A549 (cell line): ENCODE data around the gene KIF21A. TPM values are rescaled to one million over a fixed set of nuclear protein-coding genes. Genes with fewer than 3 reads are reported as not detected.
"Not testable (repeated sequence)": the region's sequence is repeated elsewhere in the genome, so short reads cannot be mapped to it uniquely, and the experiment has no call there.

Experiments
- ATAC-seq, 2 experiments: fragments of 200-7000 bp in 1 of 2; fragments of >200 bp in 1 of 2; cut with Nextera tagmentation in 1 of 2; cut with Tn5 transposase in 1 of 2; 3 replicates each; pipeline versions ENCODE4 v1.8.0 to v1.9.1; 2018 to 2020; ENCODE audit warnings: mild to moderate bottlenecking in 1 of 2, moderate library complexity in 1 of 2
- CTCF ChIA-PET: fragments of 300-600 bp; sonication (Branson Sonifier 250); formaldehyde crosslinking; extraction: SDS; loops from one replicate; lab custom pipeline; 2021; ENCODE audit warnings: antibody characterized with exemption, inconsistent platforms; lab: Yijun Ruan, JAX
- POLR2A ChIA-PET: fragments of 350-600 bp; formaldehyde crosslinking; extraction: SDS; loops from one replicate; lab custom pipeline; 2021; ENCODE audit warnings: antibody characterized with exemption, inconsistent platforms; lab: Yijun Ruan, JAX
- DNase-seq, 2 experiments: peaks; one replicate each; pipeline versions ENCODE4 v3.0.0 to v3.0.0-alpha.2; 2011 to 2016; ENCODE audit warnings: low read depth in 1 of 2, low spot score in 1 of 2
- FAIRE-seq: peaks from 2 replicates; lab custom pipeline; 2011; peaks lifted over from hg19 to GRCh38; lab: Jason Lieb, UNC
- H3K27ac ChIP-seq, 2 experiments: fragments of >200 bp; sonication (Bioruptor Twin); formaldehyde crosslinking; 3 replicates each; pipeline ENCODE4 v1.5.1; 2016 to 2017
- H3K4me1 ChIP-seq: fragments of >200 bp; sonication (Bioruptor Twin); formaldehyde crosslinking; 3 replicates; pipeline ENCODE4 v1.6.1; 2016
- H3K4me2 ChIP-seq: fragments of >200 bp; sonication (Bioruptor Twin); formaldehyde crosslinking; 3 replicates; pipeline ENCODE4 v1.6.1; 2016
- H3K4me3 ChIP-seq: fragments of >200 bp; sonication (Bioruptor Twin); formaldehyde crosslinking; 3 replicates; pipeline ENCODE4 v1.5.1; 2016
- H3K9me3 ChIP-seq: fragments of >200 bp; sonication (Bioruptor Twin); formaldehyde crosslinking; 3 replicates; pipeline ENCODE4 v1.6.1; 2016
- CBX2 ChIP-seq: fragments of 200-600 bp; sonication (generic); IDR thresholded peaks from 2 replicates; pipeline ENCODE4 v1.6.1; 2016; ENCODE audit warnings: low read depth, mild to moderate bottlenecking, borderline replicate concordance
- CBX8 ChIP-seq: fragments of 200-600 bp; sonication (generic); IDR thresholded peaks from 2 replicates; pipeline ENCODE4 v1.6.1; 2016
- CEBPB ChIP-seq, 2 experiments: fragments of >200 bp in 1 of 2; sonication (Bioruptor Twin) in 1 of 2; formaldehyde crosslinking in 1 of 2; IDR thresholded peaks; 2 replicates each; pipeline ENCODE4 v1.6.1; 2012 to 2016
- E2F6 ChIP-seq: IDR thresholded peaks from 2 replicates; pipeline ENCODE4 v1.6.1; 2012; ENCODE audit warnings: low read depth, borderline replicate concordance
- ESRRA ChIP-seq: fragments of 150-350 bp; IDR thresholded peaks from 2 replicates; pipeline ENCODE4 v1.6.1; 2014; ENCODE audit warnings: mild to moderate bottlenecking, low read length, borderline replicate concordance
- FOSL2 ChIP-seq, 2 experiments: fragments of 450-650 bp in 1 of 2; fragments of >200 bp in 1 of 2; sonication (Bioruptor Twin) in 1 of 2; formaldehyde crosslinking; IDR thresholded peaks; 2 replicates each; pipeline versions ENCODE4 v1.5.0 to v1.6.1; 2016 to 2020; ENCODE audit warnings: mild to moderate bottlenecking in 1 of 2, moderate library complexity in 1 of 2
- JUNB ChIP-seq: fragments of >200 bp; sonication (Bioruptor Twin); formaldehyde crosslinking; IDR thresholded peaks from 2 replicates; pipeline ENCODE4 v1.6.1; 2016
- KDM5A ChIP-seq: fragments of 200-600 bp; sonication (generic); IDR thresholded peaks from 2 replicates; pipeline ENCODE4 v1.6.1; 2016; ENCODE audit warnings: antibody characterized with exemption, mild to moderate bottlenecking
- MAX ChIP-seq: IDR thresholded peaks from 2 replicates; pipeline ENCODE4 v1.6.1; 2012
- NFE2L2 ChIP-seq: fragments of 150-350 bp; conservative IDR thresholded peaks from 2 replicates; pipeline ENCODE4 v1.6.1; 2014; ENCODE audit warnings: low read length
- PBX3 ChIP-seq: IDR thresholded peaks from 2 replicates; pipeline ENCODE4 v1.6.1; 2012
- RARB ChIP-seq: fragments of 250-450 bp; sonication (Bioruptor Pico); IDR thresholded peaks from 2 replicates; pipeline ENCODE4 v1.8.0; 2021; ENCODE audit warnings: mild to moderate bottlenecking, moderate library complexity
- SREBF2 ChIP-seq: fragments of 450-650 bp; IDR thresholded peaks from 2 replicates; pipeline ENCODE4 v1.6.1; 2014; ENCODE audit warnings: mild to moderate bottlenecking, moderate library complexity
- TFCP2L1 ChIP-seq: fragments of 250-450 bp; sonication (Bioruptor Pico); IDR thresholded peaks from 2 replicates; pipeline ENCODE4 v1.5.0; 2021; ENCODE audit warnings: mild to moderate bottlenecking
- ZFP36 ChIP-seq: fragments of 450-650 bp; IDR thresholded peaks from 2 replicates; pipeline ENCODE4 v1.6.1; 2014; ENCODE audit warnings: borderline replicate concordance; ENCODE audit not compliant: partially characterized antibody
- ZNF302 ChIP-seq: fragments of 250-450 bp; sonication (Bioruptor Pico); IDR thresholded peaks from 2 replicates; pipeline ENCODE4 v1.9.0; 2021; ENCODE audit warnings: inconsistent platforms, mild to moderate bottlenecking, moderate library complexity
- ZSCAN20 ChIP-seq: fragments of 250-450 bp; sonication (Bioruptor Pico); IDR thresholded peaks from 2 replicates; pipeline ENCODE4 v1.8.0; 2022; ENCODE audit warnings: mild to moderate bottlenecking, moderate library complexity
- WGBS: methylation state at CpG from one replicate; pipeline ENCODE4 v1.1.6; 2017; ENCODE audit errors: missing lambda C conversion rate; 5-methylcytosine and 5-hydroxymethylcytosine counted together
- polyA plus RNA-seq, 4 experiments: library from polyadenylated mRNA; depleted of rRNA in 3 of 4; stranded (reverse); fragments of >200 nt; fragmentation: RNase III in 1 of 4; extraction: RNeasy Plus Mini Kit Qiagen cat#74134 plus additional on column Dnase treatment in 1 of 4; gene quantifications; 2 replicates in 3 of 4; 3 replicates in 1 of 4; pipeline ENCODE4 v1.2.3, GENCODE V29; 2011 to 2017
- TF ChIP-seq, protein P1 (sequence below): fragments of >200 bp; sonication (Bioruptor Twin); formaldehyde crosslinking; IDR thresholded peaks from 3 replicates; pipeline ENCODE4 v1.6.1; 2016
- TF ChIP-seq, protein P2 (sequence below): fragments of >200 bp; sonication (Bioruptor Twin); formaldehyde crosslinking; IDR thresholded peaks from 2 replicates; pipeline ENCODE4 v1.6.1; 2016
- TF ChIP-seq, protein P3 (sequence below): fragments of 150-350 bp; IDR thresholded peaks from 2 replicates; pipeline ENCODE4 v1.6.1; 2014; ENCODE audit warnings: low read depth, mild to moderate bottlenecking, low read length
- TF ChIP-seq, protein P4 (sequence below): fragments of >200 bp; sonication (Bioruptor Twin); formaldehyde crosslinking; IDR thresholded peaks from 3 replicates; pipeline ENCODE4 v1.5.1; 2016

Gene KIF21A
- polyA plus RNA-seq, 2 of the 4 experiments (the other 2 are of a cell fraction): 26.0 to 79.0 TPM

DNA sequence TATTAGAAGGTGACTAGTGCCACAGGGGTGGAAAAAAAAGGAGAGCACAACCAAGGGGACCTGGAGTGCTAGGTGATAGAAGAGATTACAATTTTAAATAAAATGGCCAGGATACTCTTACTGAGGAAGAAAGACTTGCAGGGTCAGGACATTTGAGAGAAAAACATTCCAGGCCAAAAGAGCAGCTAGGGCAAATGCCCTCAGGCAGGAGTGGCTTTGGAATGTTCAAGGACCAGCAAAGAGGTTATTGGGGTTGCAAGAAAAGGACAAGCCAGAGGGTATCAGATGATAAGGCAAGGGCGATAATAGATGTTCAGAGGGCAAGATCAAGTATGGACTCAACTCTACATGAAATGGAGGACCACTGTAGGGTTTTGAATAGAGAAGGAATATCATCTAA is 146.4 kb downstream of the KIF21A start:
- H3K4me2 ChIP-seq: no peak overlapping the region
- no peak for DNase-seq
- WGBS: 100% methylated on average over 1 of the region's 1 CpG
- H3K27ac ChIP-seq: no peak overlapping the region
- CTCF ChIA-PET: interaction anchor here (1.2 kb wide), 2 partner anchors 22 to 23 kb away, joined by 5 to 6 read pairs; no protein-coding TSS in a partner anchor
- no peak for FAIRE-seq
- no peak overlapping the region for H3K4me3 ChIP-seq
- TF ChIP-seq TFCP2L1 (CRISPR knock-in tag) (no peak), SREBF2 (no peak), CBX8 (no peak), E2F6 (no peak), NFE2L2 (no peak), ZSCAN20 (CRISPR knock-in tag) (no peak), RARB (CRISPR knock-in tag) (no peak), FOSL2 (IDR thresholded peaks at IDR 0.05) (no peak), FOSL2 (CRISPR knock-in tag; IDR thresholded peaks at IDR 0.05) (no peak), KDM5A (no peak), PBX3 (no peak), ZFP36 (no peak), ESRRA (no peak), CBX2 (no peak), ZNF302 (CRISPR knock-in tag) (no peak)
- TF ChIP-seq, protein P1, sequence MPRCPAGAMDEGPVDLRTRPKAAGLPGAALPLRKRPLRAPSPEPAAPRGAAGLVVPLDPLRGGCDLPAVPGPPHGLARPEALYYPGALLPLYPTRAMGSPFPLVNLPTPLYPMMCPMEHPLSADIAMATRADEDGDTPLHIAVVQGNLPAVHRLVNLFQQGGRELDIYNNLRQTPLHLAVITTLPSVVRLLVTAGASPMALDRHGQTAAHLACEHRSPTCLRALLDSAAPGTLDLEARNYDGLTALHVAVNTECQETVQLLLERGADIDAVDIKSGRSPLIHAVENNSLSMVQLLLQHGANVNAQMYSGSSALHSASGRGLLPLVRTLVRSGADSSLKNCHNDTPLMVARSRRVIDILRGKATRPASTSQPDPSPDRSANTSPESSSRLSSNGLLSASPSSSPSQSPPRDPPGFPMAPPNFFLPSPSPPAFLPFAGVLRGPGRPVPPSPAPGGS: no peak
- TF ChIP-seq, protein P2, sequence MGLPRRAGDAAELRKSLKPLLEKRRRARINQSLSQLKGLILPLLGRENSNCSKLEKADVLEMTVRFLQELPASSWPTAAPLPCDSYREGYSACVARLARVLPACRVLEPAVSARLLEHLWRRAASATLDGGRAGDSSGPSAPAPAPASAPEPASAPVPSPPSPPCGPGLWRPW: no peak
- TF ChIP-seq, protein P3, sequence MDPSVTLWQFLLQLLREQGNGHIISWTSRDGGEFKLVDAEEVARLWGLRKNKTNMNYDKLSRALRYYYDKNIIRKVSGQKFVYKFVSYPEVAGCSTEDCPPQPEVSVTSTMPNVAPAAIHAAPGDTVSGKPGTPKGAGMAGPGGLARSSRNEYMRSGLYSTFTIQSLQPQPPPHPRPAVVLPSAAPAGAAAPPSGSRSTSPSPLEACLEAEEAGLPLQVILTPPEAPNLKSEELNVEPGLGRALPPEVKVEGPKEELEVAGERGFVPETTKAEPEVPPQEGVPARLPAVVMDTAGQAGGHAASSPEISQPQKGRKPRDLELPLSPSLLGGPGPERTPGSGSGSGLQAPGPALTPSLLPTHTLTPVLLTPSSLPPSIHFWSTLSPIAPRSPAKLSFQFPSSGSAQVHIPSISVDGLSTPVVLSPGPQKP: no peak
- H3K4me1 ChIP-seq: no peaks in the 10 kb centered on the region
- POLR2A ChIA-PET: no interaction called here
- H3K9me3 ChIP-seq: no peaks in the 10 kb centered on the region
- ATAC-seq: no peak

- CTCF ChIA-PET: interaction anchor here (1.2 kb wide), 2 partner anchors 22 to 23 kb away, joined by 5 to 6 read pairs; no protein-coding TSS in a partner anchor
- H3K4me1 ChIP-seq, H3K9me3 ChIP-seq, H3K4me3 ChIP-seq, H3K27ac ChIP-seq, DNase-seq, POLR2A ChIA-PET, FAIRE-seq, ATAC-seq, H3K4me2 ChIP-seq: not testable (repeated sequence)
- WGBS: 92% methylated on average over 12 of the region's 12 CpGs
These were observed 147.3 kb downstream of the KIF21A start for GRCh38 chr12:39295593-39295992.

DNA sequence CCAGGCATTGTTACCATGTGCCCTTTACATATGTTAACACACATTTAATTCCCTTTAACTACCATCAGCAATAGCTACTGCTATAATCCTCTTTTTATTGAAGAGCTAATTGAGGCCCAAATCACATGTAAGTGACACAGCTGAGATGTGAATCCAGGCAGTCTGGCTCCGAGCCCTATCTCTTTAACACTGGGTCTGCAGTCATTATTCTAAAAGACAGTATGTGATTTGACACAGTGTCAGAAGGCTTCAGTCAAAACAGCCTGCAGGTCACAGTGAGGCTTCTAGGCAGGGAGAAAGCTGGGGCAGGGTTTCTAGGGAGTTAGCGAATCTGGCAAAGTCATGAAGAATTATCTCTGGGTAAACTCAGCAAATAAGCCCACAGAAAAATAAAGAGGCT is 148.2 kb downstream of the KIF21A start:
- Histone ChIP-seq H3K27ac (no peak overlapping the region), H3K4me3 (no peak overlapping the region), H3K9me3 (no peaks in the 10 kb centered on the region), H3K4me2 (no peak overlapping the region), H3K4me1 (no peaks in the 10 kb centered on the region)
- ChIA-PET CTCF (interaction anchor here (0.8 to 1.3 kb wide), 2 partner anchors 22 to 149 kb away, joined by 3 read pairs; no protein-coding TSS in a partner anchor), POLR2A (no interaction called here)
- DNase-seq (no peak), FAIRE-seq (no peak), ATAC-seq (no peak)
- 86% methylated on average over 2 of the region's 2 CpGs for WGBS
- TF ChIP-seq CEBPB (IDR thresholded peaks at IDR 0.05) (no peak), SREBF2 (no peak), MAX (no peak), JUNB (no peak)
- TF ChIP-seq, protein P3: no peak
- TF ChIP-seq, protein P4, sequence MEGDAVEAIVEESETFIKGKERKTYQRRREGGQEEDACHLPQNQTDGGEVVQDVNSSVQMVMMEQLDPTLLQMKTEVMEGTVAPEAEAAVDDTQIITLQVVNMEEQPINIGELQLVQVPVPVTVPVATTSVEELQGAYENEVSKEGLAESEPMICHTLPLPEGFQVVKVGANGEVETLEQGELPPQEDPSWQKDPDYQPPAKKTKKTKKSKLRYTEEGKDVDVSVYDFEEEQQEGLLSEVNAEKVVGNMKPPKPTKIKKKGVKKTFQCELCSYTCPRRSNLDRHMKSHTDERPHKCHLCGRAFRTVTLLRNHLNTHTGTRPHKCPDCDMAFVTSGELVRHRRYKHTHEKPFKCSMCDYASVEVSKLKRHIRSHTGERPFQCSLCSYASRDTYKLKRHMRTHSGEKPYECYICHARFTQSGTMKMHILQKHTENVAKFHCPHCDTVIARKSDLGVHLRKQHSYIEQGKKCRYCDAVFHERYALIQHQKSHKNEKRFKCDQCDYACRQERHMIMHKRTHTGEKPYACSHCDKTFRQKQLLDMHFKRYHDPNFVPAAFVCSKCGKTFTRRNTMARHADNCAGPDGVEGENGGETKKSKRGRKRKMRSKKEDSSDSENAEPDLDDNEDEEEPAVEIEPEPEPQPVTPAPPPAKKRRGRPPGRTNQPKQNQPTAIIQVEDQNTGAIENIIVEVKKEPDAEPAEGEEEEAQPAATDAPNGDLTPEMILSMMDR: no peak
- TF ChIP-seq, protein P2: no peak
